Hepatocyte (in vitro differentiated cells): ENCODE data around the gene HOXD11. TPM values are rescaled to one million over a fixed set of nuclear protein-coding genes. Genes with fewer than 3 reads are reported as not detected.

Experiments
- DNase-seq: peaks from one replicate; pipeline ENCODE4 v3.0.0-alpha.2; 2016; ENCODE audit warnings: low spot score
- H2AFZ ChIP-seq: fragments of 200-600 bp; sonication (generic); 2 replicates; pipeline ENCODE4 v1.6.0; 2016; ENCODE audit warnings: antibody characterized with exemption, mild to moderate bottlenecking
- H3K27ac ChIP-seq: fragments of 200-600 bp; sonication (generic); 2 replicates; pipeline ENCODE4 v1.5.1; 2016; ENCODE audit warnings: mild to moderate bottlenecking
- H3K27me3 ChIP-seq: fragments of 200-600 bp; sonication (generic); 2 replicates; pipeline ENCODE4 v1.6.1; 2016
- H3K36me3 ChIP-seq: fragments of 200-600 bp; sonication (generic); replicated peaks from 2 replicates; pipeline ENCODE4 v1.5.1; 2016; ENCODE audit warnings: low read depth; ENCODE audit not compliant: insufficient read depth
- H3K4me1 ChIP-seq: fragments of 200-600 bp; sonication (generic); 2 replicates; pipeline ENCODE4 v1.5.1; 2016; ENCODE audit warnings: mild to moderate bottlenecking, moderate library complexity; ENCODE audit not compliant: insufficient read depth
- H3K4me2 ChIP-seq: fragments of 200-600 bp; sonication (generic); 2 replicates; pipeline ENCODE4 v1.6.0; 2016
- H3K4me3 ChIP-seq: fragments of 200-600 bp; sonication (generic); 2 replicates; pipeline ENCODE4 v1.5.1; 2016; ENCODE audit warnings: mild to moderate bottlenecking
- H3K79me2 ChIP-seq: fragments of 200-600 bp; sonication (generic); 2 replicates; pipeline ENCODE4 v1.6.0; 2017; ENCODE audit warnings: mild to moderate bottlenecking
- H3K9me2 ChIP-seq: fragments of 200-600 bp; sonication (generic); replicated peaks from 2 replicates; pipeline ENCODE4 v1.6.0; 2017; ENCODE audit warnings: mild to moderate bottlenecking; ENCODE audit not compliant: insufficient read depth
- H3K9me3 ChIP-seq: fragments of 200-600 bp; sonication (generic); 2 replicates; pipeline ENCODE4 v1.5.1; 2016; ENCODE audit warnings: low read depth, mild to moderate bottlenecking
- H4K20me1 ChIP-seq: fragments of 200-600 bp; sonication (generic); 2 replicates; pipeline ENCODE4 v1.6.0; 2016; ENCODE audit warnings: mild to moderate bottlenecking; ENCODE audit not compliant: insufficient read depth, poor library complexity, severe bottlenecking
- CTCF ChIP-seq: fragments of 200-600 bp; sonication (generic); IDR thresholded peaks from 2 replicates; pipeline ENCODE4 v1.5.1; 2016; ENCODE audit warnings: antibody characterized with exemption, mild to moderate bottlenecking; ENCODE audit not compliant: poor library complexity
- EZH2 ChIP-seq: fragments of 200-600 bp; sonication (generic); IDR thresholded peaks from 2 replicates; pipeline ENCODE4 v1.6.1; 2016; ENCODE audit warnings: antibody characterized with exemption, mild to moderate bottlenecking, borderline replicate concordance
- EZH2phosphoT487 ChIP-seq: fragments of 200-600 bp; sonication (generic); IDR thresholded peaks from one replicate; pipeline ENCODE4 v1.6.1; 2018; ENCODE audit warnings: antibody characterized with exemption, mild to moderate bottlenecking, low read depth, moderate library complexity; ENCODE audit not compliant: unreplicated experiment, severe bottlenecking
- WGBS: methylation state at CpG from one replicate; pipeline ENCODE4 v1.1.6; 2016; ENCODE audit warnings: low lambda C conversion rate; ENCODE audit errors: missing lambda C conversion rate; 5-methylcytosine and 5-hydroxymethylcytosine counted together
- polyA plus RNA-seq: library from polyadenylated mRNA; unstranded; fragments of >200 nt; fragmentation: Nextera tagmentation; extraction: Ambion mirVana; gene quantifications from 2 replicates; pipeline ENCODE4 v1.2.1, GENCODE V29; 2016
- total RNA-seq: library from RNA; depleted of rRNA; stranded (reverse); fragments of >200 nt; gene quantifications from 2 replicates; pipeline ENCODE4 v1.2.3, GENCODE V29; 2014

Gene HOXD11
- total and polyA plus RNA-seq, 2 experiments from 2014 or later = 6.3 to 9.9 TPM

- Histone ChIP-seq H3K9me2 (no peaks in the 10 kb centered on the region), H3K79me2 (peaks cover 43% of the 10 kb centered on the region), H3K9me3 (no peaks in the 10 kb centered on the region), H4K20me1 (no peaks in the 10 kb centered on the region), H3K27me3 (peaks cover 92% of the 10 kb centered on the region), H3K27ac (peak overlapping the region; percentile 88), H2AFZ (peak overlapping the region; percentile 50), H3K4me3 (peak overlapping the region; percentile 53), H3K4me1 (peaks cover 7% of the 10 kb centered on the region), H3K4me2 (peak overlapping the region; percentile 84), H3K36me3 (no peaks in the 10 kb centered on the region)
- TF ChIP-seq CTCF = no peak
- peak; percentile 85 for TF ChIP-seq EZH2
- TF ChIP-seq EZH2phosphoT487 = peak; percentile 26
- WGBS = 4% methylated on average over 68 of the region's 68 CpGs
- peak; percentile 69 for DNase-seq
Observed at GRCh38 chr2:176080540-176081375, 26.3 kb upstream of the HOXD11 start.

DNA sequence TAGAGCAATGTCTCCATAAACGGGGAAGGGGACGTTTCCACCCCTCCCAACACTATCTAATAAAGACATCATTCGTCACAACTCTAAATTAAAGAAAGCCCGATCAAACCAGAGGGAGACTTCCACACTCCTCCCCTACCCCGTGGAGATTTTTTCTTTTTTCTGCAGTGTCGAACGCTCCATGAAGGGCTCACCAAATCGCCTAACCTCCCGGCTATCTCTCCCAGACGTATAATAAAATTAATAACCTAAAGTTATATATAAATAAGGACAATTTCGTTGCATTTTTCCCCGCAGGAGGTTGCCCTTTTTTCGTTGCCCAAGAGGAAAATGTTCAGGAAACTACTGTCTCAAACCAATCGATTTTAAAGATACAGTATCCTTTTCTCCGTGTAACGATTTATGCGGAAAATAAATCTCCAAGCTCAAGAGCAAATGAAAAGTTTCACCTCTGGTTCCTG, 25.7 kb upstream of the HOXD11 start:
- Histone ChIP-seq H3K4me2 (peak overlapping the region; percentile 84), H3K9me2 (no peaks in the 10 kb centered on the region), H3K79me2 (peaks cover 46% of the 10 kb centered on the region), H3K9me3 (no peaks in the 10 kb centered on the region), H3K4me1 (peaks cover 9% of the 10 kb centered on the region), H4K20me1 (no peaks in the 10 kb centered on the region), H3K36me3 (no peaks in the 10 kb centered on the region), H3K27me3 (peaks cover 92% of the 10 kb centered on the region), H3K4me3 (peak overlapping the region; percentile 53), H2AFZ (no peak overlapping the region), H3K27ac (peak overlapping the region; percentile 88)
- TF ChIP-seq CTCF (no peak), EZH2phosphoT487 (no peak), EZH2 (no peak)
- 11% methylated on average over 17 of the region's 17 CpGs for WGBS
- no peak for DNase-seq

DNA sequence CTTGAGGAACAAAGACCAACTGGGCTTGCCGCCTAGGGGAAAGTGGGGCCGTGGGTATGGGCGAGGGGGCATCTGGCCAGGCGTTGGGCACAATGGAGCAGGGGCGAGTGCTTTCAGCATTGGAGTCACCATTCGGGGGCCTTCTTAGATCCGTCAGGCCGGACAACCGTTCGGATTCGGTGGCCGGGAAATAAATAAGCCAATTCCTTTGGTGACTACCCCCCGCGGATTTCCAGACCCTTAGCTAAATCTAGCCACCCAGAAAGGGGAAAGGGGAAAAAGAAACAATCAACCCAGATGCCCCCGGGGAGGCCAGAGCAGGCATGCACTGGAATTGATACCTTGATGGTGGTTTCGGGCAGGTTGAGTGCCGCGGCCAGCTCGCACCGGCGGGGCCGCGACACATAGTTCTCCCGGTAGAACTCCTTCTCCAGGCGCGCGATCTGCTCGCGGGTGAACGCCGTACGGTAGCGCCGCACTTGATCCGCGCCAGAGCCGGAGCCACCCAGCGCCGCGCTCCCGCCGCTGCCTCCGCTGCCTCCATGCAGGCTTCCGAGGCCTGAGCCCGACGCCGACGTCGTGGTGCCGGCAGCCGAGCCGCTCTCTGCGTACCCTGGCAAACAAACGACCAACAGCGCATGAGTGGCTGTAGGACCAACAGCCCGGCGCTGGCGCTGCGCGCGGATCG, 25.1 kb upstream of the HOXD11 start:
- no peak for TF ChIP-seq CTCF
- peak; percentile 99 for TF ChIP-seq EZH2
- peak; percentile 73 for TF ChIP-seq EZH2phosphoT487
- no peaks in the 10 kb centered on the region for H3K9me3 ChIP-seq
- H3K4me2 ChIP-seq = peak overlapping the region; percentile 84
- no peak for DNase-seq
- peak overlapping the region; percentile 53 for H3K4me3 ChIP-seq
- no peaks in the 10 kb centered on the region for H3K9me2 ChIP-seq
- H2AFZ ChIP-seq = peak overlapping the region; percentile 26
- H3K4me1 ChIP-seq = peaks cover 9% of the 10 kb centered on the region
- no peaks in the 10 kb centered on the region for H4K20me1 ChIP-seq
- peak overlapping the region; percentile 88 for H3K27ac ChIP-seq
- no peaks in the 10 kb centered on the region for H3K36me3 ChIP-seq
- peaks cover 92% of the 10 kb centered on the region for H3K27me3 ChIP-seq
- peaks cover 46% of the 10 kb centered on the region for H3K79me2 ChIP-seq
- 3% methylated on average over 62 of the region's 62 CpGs for WGBS
